HepG2 (cell line): ENCODE measurements around the gene FIBP. TPM values are rescaled to one million over a fixed set of nuclear protein-coding genes. Genes with fewer than 3 reads are reported as not detected.
A peak's percentile ranks its signal among the peaks of the same experiment; 100 is the strongest.

Experiments
- JUNB ChIP-seq: sonication (generic); formaldehyde crosslinking; IDR thresholded peaks from 2 replicates; pipeline ENCODE4 v1.8.0; 2022; ENCODE audit warnings: missing genetic modification reagents, mild to moderate bottlenecking, borderline replicate concordance
- NR3C1 ChIP-seq: sonication (generic); formaldehyde crosslinking; IDR thresholded peaks from 2 replicates; pipeline ENCODE4 v1.4.0; 2020; ENCODE audit warnings: missing genetic modification reagents
- SYNCRIP ChIP-seq: fragments of 200-400 bp; formaldehyde crosslinking; IDR thresholded peaks from 2 replicates; pipeline ENCODE4 v1.6.1; 2018; ENCODE audit warnings: mild to moderate bottlenecking, low read depth, low read length; ENCODE audit not compliant: insufficient read depth
- ZBTB40 ChIP-seq, 2 experiments: fragments of 450-650 bp in 1 of 2; sonication (generic) in 1 of 2; formaldehyde crosslinking in 1 of 2; IDR thresholded peaks; 2 replicates each; pipeline versions ENCODE4 v1.6.1 to v1.8.0; 2016 to 2022; ENCODE audit warnings: antibody characterized with exemption in 1 of 2, mild to moderate bottlenecking in 1 of 2, missing genetic modification reagents in 1 of 2
- ZNF142 ChIP-seq: sonication (generic); formaldehyde crosslinking; IDR thresholded peaks from 2 replicates; pipeline ENCODE4 v1.4.0; 2020; ENCODE audit warnings: missing genetic modification reagents
- ZNF276 ChIP-seq: sonication (generic); formaldehyde crosslinking; IDR thresholded peaks from 2 replicates; pipeline ENCODE4 v1.4.0; 2020; ENCODE audit warnings: mild to moderate bottlenecking, low read depth, missing genetic modification reagents
- ZNF597 ChIP-seq: sonication (generic); formaldehyde crosslinking; IDR thresholded peaks from 2 replicates; pipeline ENCODE4 v1.5.0; 2020; ENCODE audit warnings: missing genetic modification reagents
- ZNF672 ChIP-seq: sonication (generic); formaldehyde crosslinking; IDR thresholded peaks from 2 replicates; pipeline ENCODE4 v1.8.1; 2022; ENCODE audit warnings: missing genetic modification reagents
- ZNF841 ChIP-seq: sonication (generic); formaldehyde crosslinking; IDR thresholded peaks from 2 replicates; pipeline ENCODE4 v1.8.1; 2023; ENCODE audit warnings: missing genetic modification reagents, borderline replicate concordance
- polyA plus RNA-seq, 8 experiments: library from polyadenylated mRNA; depleted of rRNA in 3 of 8; stranded (reverse) in 7 of 8; unstranded in 1 of 8; fragments of >200 nt; fragmentation: Illumina TruSeq in 4 of 8; extraction: Trizol in 4 of 8; gene quantifications; 2 replicates each; pipeline versions ENCODE4 v1.2.1 to v1.2.3, GENCODE V29; 2011 to 2016; ENCODE audit warnings: low read depth in 4 of 8, missing spikeins in 1 of 8, mixed read lengths in 1 of 8; ENCODE audit not compliant: insufficient read depth in 1 of 8
- total RNA-seq, 5 experiments: library from RNA; depleted of rRNA; stranded (reverse); fragments of >200 nt; fragmentation: Illumina TruSeq; extraction: Trizol; gene quantifications; 2 replicates each; pipeline ENCODE4 v1.2.3, GENCODE V29; 2016; ENCODE audit warnings: low read depth in 1 of 5

Gene FIBP
- total and polyA plus RNA-seq, 2 of the 13 experiments (the other 11 are each of a cell fraction or from before 2014, with no cell fraction given), result 42.9 to 62.1 TPM

GRCh38 chr11:65899356-65900124 is 11.3 kb upstream of the FIBP start (continued):
- TF ChIP-seq ZNF597 (no peak), ZNF276 (no peak), ZBTB40 (IDR thresholded peaks at IDR 0.05) (no peak), ZBTB40 (CRISPR knock-in tag; IDR thresholded peaks at IDR 0.05) (peak; percentile 76), ZNF841 (CRISPR knock-in tag) (peak; percentile 58; the same call in 1 of the 2 replicates), ZNF672 (CRISPR knock-in tag) (no peak; the same call in 1 of the 2 replicates), ZNF142 (no peak), JUNB (CRISPR knock-in tag) (0 out of 2 replicates have a peak, but pooled peaks have one; percentile 10), SYNCRIP (no peak), NR3C1 (CRISPR knock-in tag) (no peak)
